ENCODE measurements around the gene DCC. TPM values are rescaled to one million over a fixed set of nuclear protein-coding genes. Genes with fewer than 3 reads are reported as not detected.

The DCC gene
- total and polyA plus RNA-seq, 2 experiments from 2014 or later: 0.53 to 0.73 TPM

- DNase-seq (ENCODE audit: low spot score): peak; percentile 30
These were observed 242.5 kb downstream of the DCC start for GRCh38 chr18:52582516-52582915.

GRCh38 chr18:52588931-52589330, 248.9 kb downstream of the DCC start:
- Mint-ChIP-seq H3K4me1 (no peaks in the 10 kb centered on the region), H3K9me3 (no peaks in the 10 kb centered on the region; the same call in 2 of the 3 replicates), H3K36me3 (ENCODE audit: low read depth) (no peaks in the 10 kb centered on the region), H3K27me3 (ENCODE audit: insufficient read depth, low read depth, poor library complexity) (peaks cover 2% of the 10 kb centered on the region), H3K4me3 (no peak overlapping the region), H3K27ac (no peak overlapping the region)
- Histone ChIP-seq H2AFZ (no peak overlapping the region), H3K79me2 (replicated peaks; ENCODE audit: insufficient read depth) (no peaks in the 10 kb centered on the region), H4K20me1 (replicated peaks; ENCODE audit: insufficient read depth) (no peaks in the 10 kb centered on the region), H3K4me1 (ENCODE audit: insufficient read depth) (no peaks in the 10 kb centered on the region), H3F3A (replicated peaks; ENCODE audit: low read depth) (no peaks in the 10 kb centered on the region), H3K4me2 (no peak overlapping the region), H3K9me2 (ENCODE audit: insufficient read depth) (no peaks in the 10 kb centered on the region), H3K36me3 (ENCODE audit: insufficient read depth) (no peaks in the 10 kb centered on the region), H3K27me3 (ENCODE audit: insufficient read depth) (no peaks in the 10 kb centered on the region), H3K27ac (ENCODE audit: low read depth) (no peak overlapping the region), H3K4me3 (no peak overlapping the region)
- ATAC-seq (no peak), DNase-seq (ENCODE audit: low spot score) (no peak)
- TF ChIP-seq NANOG (IDR thresholded peaks at IDR 0.05; ENCODE audit: borderline replicate concordance): no peak
- no peak for TF ChIP-seq REST (IDR thresholded peaks at IDR 0.05; ENCODE audit: unreplicated experiment)
- TF ChIP-seq STAT1 (IDR thresholded peaks at IDR 0.05; ENCODE audit: unreplicated experiment): no peak
- no peak for TF ChIP-seq ZNF462 (CRISPR knock-in tag; IDR thresholded peaks at IDR 0.05)
- no peak for TF ChIP-seq ZNF114 (CRISPR knock-in tag; IDR thresholded peaks at IDR 0.05)
- TF ChIP-seq CREB1 (CRISPR knock-in tag; IDR thresholded peaks at IDR 0.05; ENCODE audit: low read depth): no peak

More at GRCh38 chr18:52582516-52582915, 242.5 kb downstream of the DCC start:
- H3K27me3 ChIP-seq (ENCODE audit: insufficient read depth): no peaks in the 10 kb centered on the region
- H3K36me3 ChIP-seq (ENCODE audit: insufficient read depth): no peaks in the 10 kb centered on the region
- H3K36me3 Mint-ChIP-seq (ENCODE audit: low read depth): no peaks in the 10 kb centered on the region
- no peaks in the 10 kb centered on the region for H3F3A ChIP-seq (replicated peaks; ENCODE audit: low read depth)
- no peak overlapping the region for H2AFZ ChIP-seq
- no peak overlapping the region for H3K4me3 Mint-ChIP-seq
- H3K79me2 ChIP-seq (replicated peaks; ENCODE audit: insufficient read depth): no peaks in the 10 kb centered on the region
- peak; percentile 38; a peak in 3 of 4 replicates for TF ChIP-seq CTCF (conservative IDR thresholded peaks at IDR 0.05; ENCODE audit: low read depth in 2 of 2)
- no peak for TF ChIP-seq POLR2AphosphoS5 (IDR thresholded peaks at IDR 0.05; ENCODE audit: low read depth)
- no peak overlapping the region for H3K4me2 ChIP-seq
- no peaks in the 10 kb centered on the region for H3K27me3 Mint-ChIP-seq (ENCODE audit: insufficient read depth, low read depth, poor library complexity)
- no peaks in the 10 kb centered on the region; the same call in 2 of the 3 replicates for H3K9me3 Mint-ChIP-seq
- ATAC-seq: no peak; the same call in 2 of the 3 replicates
- no peaks in the 10 kb centered on the region for H3K4me1 Mint-ChIP-seq
- H3K27ac Mint-ChIP-seq: no peak overlapping the region
- no peaks in the 10 kb centered on the region for H3K9me2 ChIP-seq (ENCODE audit: insufficient read depth)
- no peak overlapping the region for H3K4me3 ChIP-seq
- H3K27ac ChIP-seq (ENCODE audit: low read depth): no peak overlapping the region
- H3K4me1 ChIP-seq (ENCODE audit: insufficient read depth): no peaks in the 10 kb centered on the region
- H4K20me1 ChIP-seq (replicated peaks; ENCODE audit: insufficient read depth): no peaks in the 10 kb centered on the region

All from GM23338 (cell line).